Measurements from ENCODE around the gene MTMR1.

MTMR1 gene

DNA sequence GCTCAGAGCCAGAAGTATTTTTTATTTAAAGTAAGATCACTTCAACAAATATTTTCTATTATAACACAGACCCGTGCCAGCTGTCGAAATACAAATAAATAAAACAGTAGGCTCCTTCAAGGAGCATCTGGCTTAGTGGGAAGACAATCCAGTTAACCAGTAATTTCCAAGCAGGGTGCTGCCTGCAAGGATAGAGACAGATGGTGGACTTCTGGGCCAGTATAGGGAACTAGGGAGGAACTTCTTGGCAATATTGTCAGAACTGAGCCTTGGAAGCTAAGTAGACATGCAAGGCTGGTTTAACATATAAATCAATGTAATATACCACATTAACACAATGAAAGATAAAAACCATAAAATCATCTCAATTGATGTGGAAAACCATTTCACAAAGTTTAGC lies 17.0 kb upstream of the MTMR1 start:
- no peaks in the 10 kb centered on the region for H3K9me2 ChIP-seq (replicated peaks; ENCODE audit: control insufficient read depth, low read length)
- H3F3A ChIP-seq (ENCODE audit: control insufficient read depth, insufficient read depth): no peaks in the 10 kb centered on the region
- no peaks in the 10 kb centered on the region; the same call in 1 of the 2 replicates for H3K9me3 ChIP-seq (ENCODE audit: control insufficient read depth, insufficient read depth, low read length)
- H3K36me3 ChIP-seq (ENCODE audit: control insufficient read depth, low read length): no peaks in the 10 kb centered on the region
- no peaks in the 10 kb centered on the region for H3K4me1 ChIP-seq (ENCODE audit: control insufficient read depth, low read length)
- H4K20me1 ChIP-seq (ENCODE audit: control insufficient read depth, insufficient read depth, low read depth, low read length): no peaks in the 10 kb centered on the region
- no peaks in the 10 kb centered on the region for H3K79me2 ChIP-seq (ENCODE audit: control insufficient read depth, low read length)
- H3K4me2 ChIP-seq (ENCODE audit: low read length): no peak overlapping the region
- no peak overlapping the region for H3K27ac ChIP-seq (ENCODE audit: low read depth, low read length)
- H3K27me3 ChIP-seq (ENCODE audit: control insufficient read depth, low read length): no peaks in the 10 kb centered on the region
- H3K4me3 ChIP-seq (ENCODE audit: low read length): no peak overlapping the region
- TF ChIP-seq CTCF (IDR thresholded peaks at IDR 0.05; ENCODE audit: low read depth, low read length, poor library complexity, severe bottlenecking): no peak
- no peak for TF ChIP-seq EZH2phosphoT487 (IDR thresholded peaks at IDR 0.05; ENCODE audit: borderline replicate concordance, low read length)

GRCh38 chrX:150680974-150681373 lies 12.2 kb upstream of the MTMR1 start:
- no peaks in the 10 kb centered on the region; the same call in 1 of the 2 replicates for H3K9me3 ChIP-seq (ENCODE audit: control insufficient read depth, insufficient read depth, low read length)
- no peaks in the 10 kb centered on the region for H3K79me2 ChIP-seq (ENCODE audit: control insufficient read depth, low read length)
- H3F3A ChIP-seq (ENCODE audit: control insufficient read depth, insufficient read depth): no peaks in the 10 kb centered on the region
- H3K27ac ChIP-seq (ENCODE audit: low read depth, low read length): no peak overlapping the region
- no peaks in the 10 kb centered on the region for H3K9me2 ChIP-seq (replicated peaks; ENCODE audit: control insufficient read depth, low read length)
- H3K36me3 ChIP-seq (ENCODE audit: control insufficient read depth, low read length): no peaks in the 10 kb centered on the region
- no peaks in the 10 kb centered on the region for H3K27me3 ChIP-seq (ENCODE audit: control insufficient read depth, low read length)
- no peak overlapping the region for H3K4me2 ChIP-seq (ENCODE audit: low read length)
- H4K20me1 ChIP-seq (ENCODE audit: control insufficient read depth, insufficient read depth, low read depth, low read length): no peaks in the 10 kb centered on the region
- no peak overlapping the region for H3K4me3 ChIP-seq (ENCODE audit: low read length)
- no peak for TF ChIP-seq EZH2phosphoT487 (IDR thresholded peaks at IDR 0.05; ENCODE audit: borderline replicate concordance, low read length)
- peak; percentile 17 for TF ChIP-seq CTCF (IDR thresholded peaks at IDR 0.05; ENCODE audit: low read depth, low read length, poor library complexity, severe bottlenecking)
- H3K4me1 ChIP-seq (ENCODE audit: control insufficient read depth, low read length): no peaks in the 10 kb centered on the region

DNA sequence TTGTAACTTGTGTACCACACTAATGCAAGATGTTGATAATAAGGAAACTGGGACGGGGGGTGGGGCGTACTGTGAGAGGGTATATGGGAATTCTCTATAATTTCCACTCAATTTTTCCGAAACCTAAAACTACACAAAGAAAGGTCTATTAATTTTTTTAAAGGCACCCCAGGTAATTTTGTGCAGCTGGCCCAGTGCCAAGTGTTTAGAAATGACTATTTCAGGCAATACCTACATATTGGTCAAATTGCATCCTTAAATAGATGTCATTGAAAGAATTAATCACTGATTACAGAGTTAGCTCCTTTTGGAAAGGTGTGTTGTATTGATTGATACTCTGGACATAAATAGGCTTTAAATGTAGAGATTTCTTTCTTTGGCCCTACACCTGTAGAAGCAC lies 10.1 kb upstream of the MTMR1 start:
- no peak overlapping the region for H3K27ac ChIP-seq (ENCODE audit: low read depth, low read length)
- no peaks in the 10 kb centered on the region for H3F3A ChIP-seq (ENCODE audit: control insufficient read depth, insufficient read depth)
- no peaks in the 10 kb centered on the region for H3K36me3 ChIP-seq (ENCODE audit: control insufficient read depth, low read length)
- TF ChIP-seq EZH2phosphoT487 (IDR thresholded peaks at IDR 0.05; ENCODE audit: borderline replicate concordance, low read length) (no peak), CTCF (IDR thresholded peaks at IDR 0.05; ENCODE audit: low read depth, low read length, poor library complexity, severe bottlenecking) (no peak)
- no peaks in the 10 kb centered on the region for H3K9me2 ChIP-seq (replicated peaks; ENCODE audit: control insufficient read depth, low read length)
- no peaks in the 10 kb centered on the region for H3K9me3 ChIP-seq (ENCODE audit: control insufficient read depth, insufficient read depth, low read length)
- no peaks in the 10 kb centered on the region for H4K20me1 ChIP-seq (ENCODE audit: control insufficient read depth, insufficient read depth, low read depth, low read length)
- no peaks in the 10 kb centered on the region for H3K4me1 ChIP-seq (ENCODE audit: control insufficient read depth, low read length)
- H3K79me2 ChIP-seq (ENCODE audit: control insufficient read depth, low read length): no peaks in the 10 kb centered on the region
- no peaks in the 10 kb centered on the region for H3K27me3 ChIP-seq (ENCODE audit: control insufficient read depth, low read length)
- H3K4me3 ChIP-seq (ENCODE audit: low read length): no peak overlapping the region
- no peak overlapping the region for H3K4me2 ChIP-seq (ENCODE audit: low read length)
